ENCODE results near the gene TRPM2. TPM values are rescaled to one million over a fixed set of nuclear protein-coding genes. Genes with fewer than 3 reads are reported as not detected.

Gene TRPM2
- total RNA-seq, 1 experiment from 2014 or later, result 28.1 TPM

DNA sequence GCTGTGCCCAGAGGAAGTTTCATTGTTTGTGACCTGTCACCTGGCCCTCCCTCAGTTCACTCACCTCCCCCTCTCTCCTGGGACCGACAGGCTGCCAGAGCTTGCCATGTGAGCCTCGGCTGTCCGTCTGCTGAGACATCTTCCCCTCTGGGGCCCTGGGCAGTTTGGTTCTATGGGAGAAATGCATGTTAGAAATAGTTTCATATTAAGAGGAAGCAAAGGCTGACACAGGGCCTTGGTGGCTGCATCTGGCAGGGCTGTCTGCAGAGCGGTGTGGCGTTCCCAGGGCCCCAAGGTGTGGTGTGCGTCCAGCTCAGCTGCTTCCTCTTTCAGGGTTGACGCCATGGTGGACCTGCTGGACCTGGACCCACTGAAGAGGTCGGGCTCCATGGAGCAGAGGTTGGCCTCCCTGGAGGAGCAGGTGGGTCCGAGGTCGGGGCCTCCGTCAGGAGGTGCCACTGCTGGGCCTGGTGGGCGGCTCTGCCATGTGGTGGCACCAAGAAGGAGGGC, 69.9 kb downstream of the TRPM2 start:
- H3K9me3 ChIP-seq (ENCODE audit: control insufficient read depth in 1 of 2, insufficient read depth in 1 of 2, low read depth in 1 of 2, low read length in 2 of 2), result peaks cover 0 to 5% of the 10 kb centered on the region in 2 experiments; a peak in 1 of 4 replicates
- BruUV-seq (replicated peaks), result no TSS peak
- TF ChIP-seq ZNF274 (IDR thresholded peaks at IDR 0.05; ENCODE audit: low read depth, low read length) (no peak), POLR2A (IDR thresholded peaks at IDR 0.05; ENCODE audit: borderline replicate concordance, extremely low read depth, insufficient read depth, insufficient read length) (no peak), SP1 (IDR thresholded peaks at IDR 0.05; ENCODE audit: low read depth) (no peak), CEBPB (IDR thresholded peaks at IDR 0.05; ENCODE audit: low read depth) (no peak), EGR1 (IDR thresholded peaks at IDR 0.05; ENCODE audit: low read depth) (no peak), SRF (IDR thresholded peaks at IDR 0.05; ENCODE audit: low read depth) (no peak), JUND (IDR thresholded peaks at IDR 0.05) (no peak), EZH2 (IDR thresholded peaks at IDR 0.05) (no peak), CBX3 (IDR thresholded peaks at IDR 0.05; ENCODE audit: low read depth) (no peak), FOSL1 (IDR thresholded peaks at IDR 0.05; ENCODE audit: low read depth) (no peak), RAD21 (IDR thresholded peaks at IDR 0.05; ENCODE audit: low read depth) (no peak), ZFX (IDR thresholded peaks at IDR 0.05) (no peak), SIN3A (IDR thresholded peaks at IDR 0.05; ENCODE audit: low read depth) (no peak), ELF1 (IDR thresholded peaks at IDR 0.05; ENCODE audit: borderline replicate concordance, low read depth) (no peak)
- TF ChIP-seq, protein P1, sequence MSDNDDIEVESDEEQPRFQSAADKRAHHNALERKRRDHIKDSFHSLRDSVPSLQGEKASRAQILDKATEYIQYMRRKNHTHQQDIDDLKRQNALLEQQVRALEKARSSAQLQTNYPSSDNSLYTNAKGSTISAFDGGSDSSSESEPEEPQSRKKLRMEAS (IDR thresholded peaks at IDR 0.05), result no peak
- TF ChIP-seq, protein P2, sequence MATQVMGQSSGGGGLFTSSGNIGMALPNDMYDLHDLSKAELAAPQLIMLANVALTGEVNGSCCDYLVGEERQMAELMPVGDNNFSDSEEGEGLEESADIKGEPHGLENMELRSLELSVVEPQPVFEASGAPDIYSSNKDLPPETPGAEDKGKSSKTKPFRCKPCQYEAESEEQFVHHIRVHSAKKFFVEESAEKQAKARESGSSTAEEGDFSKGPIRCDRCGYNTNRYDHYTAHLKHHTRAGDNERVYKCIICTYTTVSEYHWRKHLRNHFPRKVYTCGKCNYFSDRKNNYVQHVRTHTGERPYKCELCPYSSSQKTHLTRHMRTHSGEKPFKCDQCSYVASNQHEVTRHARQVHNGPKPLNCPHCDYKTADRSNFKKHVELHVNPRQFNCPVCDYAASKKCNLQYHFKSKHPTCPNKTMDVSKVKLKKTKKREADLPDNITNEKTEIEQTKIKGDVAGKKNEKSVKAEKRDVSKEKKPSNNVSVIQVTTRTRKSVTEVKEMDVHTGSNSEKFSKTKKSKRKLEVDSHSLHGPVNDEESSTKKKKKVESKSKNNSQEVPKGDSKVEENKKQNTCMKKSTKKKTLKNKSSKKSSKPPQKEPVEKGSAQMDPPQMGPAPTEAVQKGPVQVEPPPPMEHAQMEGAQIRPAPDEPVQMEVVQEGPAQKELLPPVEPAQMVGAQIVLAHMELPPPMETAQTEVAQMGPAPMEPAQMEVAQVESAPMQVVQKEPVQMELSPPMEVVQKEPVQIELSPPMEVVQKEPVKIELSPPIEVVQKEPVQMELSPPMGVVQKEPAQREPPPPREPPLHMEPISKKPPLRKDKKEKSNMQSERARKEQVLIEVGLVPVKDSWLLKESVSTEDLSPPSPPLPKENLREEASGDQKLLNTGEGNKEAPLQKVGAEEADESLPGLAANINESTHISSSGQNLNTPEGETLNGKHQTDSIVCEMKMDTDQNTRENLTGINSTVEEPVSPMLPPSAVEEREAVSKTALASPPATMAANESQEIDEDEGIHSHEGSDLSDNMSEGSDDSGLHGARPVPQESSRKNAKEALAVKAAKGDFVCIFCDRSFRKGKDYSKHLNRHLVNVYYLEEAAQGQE (IDR thresholded peaks at IDR 0.05; ENCODE audit: low read depth), result no peak
- TF ChIP-seq, protein P3, sequence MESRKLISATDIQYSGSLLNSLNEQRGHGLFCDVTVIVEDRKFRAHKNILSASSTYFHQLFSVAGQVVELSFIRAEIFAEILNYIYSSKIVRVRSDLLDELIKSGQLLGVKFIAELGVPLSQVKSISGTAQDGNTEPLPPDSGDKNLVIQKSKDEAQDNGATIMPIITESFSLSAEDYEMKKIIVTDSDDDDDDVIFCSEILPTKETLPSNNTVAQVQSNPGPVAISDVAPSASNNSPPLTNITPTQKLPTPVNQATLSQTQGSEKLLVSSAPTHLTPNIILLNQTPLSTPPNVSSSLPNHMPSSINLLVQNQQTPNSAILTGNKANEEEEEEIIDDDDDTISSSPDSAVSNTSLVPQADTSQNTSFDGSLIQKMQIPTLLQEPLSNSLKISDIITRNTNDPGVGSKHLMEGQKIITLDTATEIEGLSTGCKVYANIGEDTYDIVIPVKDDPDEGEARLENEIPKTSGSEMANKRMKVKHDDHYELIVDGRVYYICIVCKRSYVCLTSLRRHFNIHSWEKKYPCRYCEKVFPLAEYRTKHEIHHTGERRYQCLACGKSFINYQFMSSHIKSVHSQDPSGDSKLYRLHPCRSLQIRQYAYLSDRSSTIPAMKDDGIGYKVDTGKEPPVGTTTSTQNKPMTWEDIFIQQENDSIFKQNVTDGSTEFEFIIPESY (IDR thresholded peaks at IDR 0.05; ENCODE audit: extremely low read depth, insufficient replicate concordance, low read length), result no peak

More for the DNA sequence above, 69.9 kb downstream of the TRPM2 start:
- H4K20me1 ChIP-seq (ENCODE audit: insufficient read depth), result no peaks in the 10 kb centered on the region
- RAD21 ChIA-PET (ENCODE audit: low non-redundant PET in 1 of 2, low total read pairs in 2 of 2, uncharacterized antibody in 2 of 2, unreplicated experiment in 2 of 2), result no interaction called here
- no peak overlapping the region for H3K4me3 ChIP-seq (replicated peaks in 1 of 2; ENCODE audit: low read depth in 1 of 2, low read length in 2 of 2)
- no peak overlapping the region for H3K4me2 ChIP-seq (ENCODE audit: low read length)
- peaks cover 24% of the 10 kb centered on the region for H3K79me2 ChIP-seq (ENCODE audit: insufficient read depth, low read length)
- peaks cover 0 to 8% of the 10 kb centered on the region in 2 experiments; a peak in 1 of 4 replicates for H3K36me3 ChIP-seq (ENCODE audit: control insufficient read depth in 1 of 2, insufficient read depth in 2 of 2, low read length in 2 of 2)
- POLR2A ChIA-PET, result no interaction called here
- intact Hi-C loops (cut with micrococcal nuclease), result no loop called here
- no peaks in the 10 kb centered on the region for H3K9me2 ChIP-seq (ENCODE audit: insufficient read depth)
- CTCF ChIA-PET, result no interaction called here
- ATAC-seq, result no peak
- H2AFZ ChIP-seq (ENCODE audit: low read depth, low read length, poor library complexity, severe bottlenecking), result no peak overlapping the region
- no peak for DNase-seq (ENCODE audit: low read depth, low spot score)
- H3K9ac ChIP-seq (ENCODE audit: low read length), result no peak overlapping the region
- peaks cover 4 to 32% of the 10 kb centered on the region in 2 experiments; a peak in 3 of 4 replicates for H3K4me1 ChIP-seq (ENCODE audit: control insufficient read depth in 1 of 2, insufficient read depth in 2 of 2, low read length in 2 of 2)
- no peak overlapping the region for H3K27ac ChIP-seq (ENCODE audit: low read depth, low read length)
- H3K27me3 ChIP-seq (ENCODE audit: insufficient read depth, low read length), result no peaks in the 10 kb centered on the region
